Lower leg skin (tissue), 3 donors: ENCODE measurements around the gene OTUD5.

ENCODE experiments used
- POLR2A ChIP-seq, 2 donors: fragments of 450-650 bp; IDR thresholded peaks; one replicate each; pipeline ENCODE4 v1.6.1; 2016 to 2017; ENCODE audit warnings: antibody characterized with exemption in 2 of 2, mild to moderate bottlenecking in 1 of 2, moderate library complexity in 1 of 2
- TF ChIP-seq, protein P1 (sequence below), 3 donors: fragments of 450-650 bp; IDR thresholded peaks; one replicate each; pipeline ENCODE4 v1.5.1; 2016; ENCODE audit warnings: antibody characterized with exemption in 3 of 3, mild to moderate bottlenecking in 3 of 3, moderate library complexity in 2 of 3

GRCh38 chrX:48969471-48969870 is 12.1 kb upstream of the OTUD5 start:
- TF ChIP-seq POLR2A (IDR thresholded peaks at IDR 0.05): no peak
- TF ChIP-seq, protein P1, sequence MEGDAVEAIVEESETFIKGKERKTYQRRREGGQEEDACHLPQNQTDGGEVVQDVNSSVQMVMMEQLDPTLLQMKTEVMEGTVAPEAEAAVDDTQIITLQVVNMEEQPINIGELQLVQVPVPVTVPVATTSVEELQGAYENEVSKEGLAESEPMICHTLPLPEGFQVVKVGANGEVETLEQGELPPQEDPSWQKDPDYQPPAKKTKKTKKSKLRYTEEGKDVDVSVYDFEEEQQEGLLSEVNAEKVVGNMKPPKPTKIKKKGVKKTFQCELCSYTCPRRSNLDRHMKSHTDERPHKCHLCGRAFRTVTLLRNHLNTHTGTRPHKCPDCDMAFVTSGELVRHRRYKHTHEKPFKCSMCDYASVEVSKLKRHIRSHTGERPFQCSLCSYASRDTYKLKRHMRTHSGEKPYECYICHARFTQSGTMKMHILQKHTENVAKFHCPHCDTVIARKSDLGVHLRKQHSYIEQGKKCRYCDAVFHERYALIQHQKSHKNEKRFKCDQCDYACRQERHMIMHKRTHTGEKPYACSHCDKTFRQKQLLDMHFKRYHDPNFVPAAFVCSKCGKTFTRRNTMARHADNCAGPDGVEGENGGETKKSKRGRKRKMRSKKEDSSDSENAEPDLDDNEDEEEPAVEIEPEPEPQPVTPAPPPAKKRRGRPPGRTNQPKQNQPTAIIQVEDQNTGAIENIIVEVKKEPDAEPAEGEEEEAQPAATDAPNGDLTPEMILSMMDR (IDR thresholded peaks at IDR 0.05): no peak
